Gastrocnemius medialis (tissue), 4 donors: ENCODE results near the gene TMIGD2.

Experiments
- POLR2A ChIP-seq, 2 donors: fragments of 450-650 bp; IDR thresholded peaks; one replicate each; pipeline ENCODE4 v1.6.1; 2017; ENCODE audit warnings: antibody characterized with exemption in 2 of 2, mild to moderate bottlenecking in 2 of 2, moderate library complexity in 2 of 2
- TF ChIP-seq, protein P1 (sequence below), 5 experiments: fragments of 450-650 bp in 3 of 5; fragments of 200-600 bp in 2 of 5; sonication (generic) in 2 of 5; IDR thresholded peaks in 4 of 5; conservative IDR thresholded peaks in 1 of 5; 1 replicate in 4 of 5; 2 replicates in 1 of 5; pipeline ENCODE4 v1.5.1; 2016 to 2019; ENCODE audit warnings: antibody characterized with exemption in 5 of 5, mild to moderate bottlenecking in 3 of 5, moderate library complexity in 3 of 5

DNA sequence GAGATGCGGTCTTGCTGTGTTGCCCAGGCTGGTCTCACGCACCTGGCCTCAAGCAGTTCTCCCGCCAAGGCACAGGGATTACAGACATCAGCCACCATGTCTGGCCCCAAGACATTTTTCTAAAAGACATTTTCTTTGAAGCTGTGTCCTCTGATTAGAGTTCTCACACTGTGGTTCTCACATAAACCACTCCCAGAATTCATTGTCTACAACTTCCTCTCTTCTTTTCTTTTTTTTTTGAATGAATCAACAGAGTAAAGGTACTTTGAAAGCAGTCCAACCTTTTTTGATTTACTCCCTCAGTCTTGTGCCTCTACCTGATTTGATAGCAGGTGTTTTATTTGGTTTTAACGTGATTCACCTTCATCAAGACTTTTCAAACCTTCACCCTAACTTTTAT is 37.4 kb downstream of the TMIGD2 start:
- TF ChIP-seq, protein P1, sequence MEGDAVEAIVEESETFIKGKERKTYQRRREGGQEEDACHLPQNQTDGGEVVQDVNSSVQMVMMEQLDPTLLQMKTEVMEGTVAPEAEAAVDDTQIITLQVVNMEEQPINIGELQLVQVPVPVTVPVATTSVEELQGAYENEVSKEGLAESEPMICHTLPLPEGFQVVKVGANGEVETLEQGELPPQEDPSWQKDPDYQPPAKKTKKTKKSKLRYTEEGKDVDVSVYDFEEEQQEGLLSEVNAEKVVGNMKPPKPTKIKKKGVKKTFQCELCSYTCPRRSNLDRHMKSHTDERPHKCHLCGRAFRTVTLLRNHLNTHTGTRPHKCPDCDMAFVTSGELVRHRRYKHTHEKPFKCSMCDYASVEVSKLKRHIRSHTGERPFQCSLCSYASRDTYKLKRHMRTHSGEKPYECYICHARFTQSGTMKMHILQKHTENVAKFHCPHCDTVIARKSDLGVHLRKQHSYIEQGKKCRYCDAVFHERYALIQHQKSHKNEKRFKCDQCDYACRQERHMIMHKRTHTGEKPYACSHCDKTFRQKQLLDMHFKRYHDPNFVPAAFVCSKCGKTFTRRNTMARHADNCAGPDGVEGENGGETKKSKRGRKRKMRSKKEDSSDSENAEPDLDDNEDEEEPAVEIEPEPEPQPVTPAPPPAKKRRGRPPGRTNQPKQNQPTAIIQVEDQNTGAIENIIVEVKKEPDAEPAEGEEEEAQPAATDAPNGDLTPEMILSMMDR (IDR thresholded peaks at IDR 0.05 in 4 of 5, conservative IDR thresholded peaks at IDR 0.05 in 1 of 5), result no peak
- TF ChIP-seq POLR2A (IDR thresholded peaks at IDR 0.05), result no peak
